Caco-2 (cell line): ENCODE results near the gene ADGRD1. TPM values are rescaled to one million over a fixed set of nuclear protein-coding genes. Genes with fewer than 3 reads are reported as not detected.

Source experiments
- BruUV-seq: library from RNA; stranded (reverse); fragments of 400-500 nt; replicated peaks from 2 replicates; lab custom pipeline; 2021; lab: Mats Ljungman, UMichigan
- CTCF ChIA-PET: fragments of 300-600 bp; sonication (Branson Sonifier 250); formaldehyde crosslinking; loops from one replicate; lab custom pipeline; 2022; ENCODE audit warnings: antibody characterized with exemption; lab: Charles Lee
- POLR2A ChIA-PET: fragments of 300-600 bp; sonication (Branson Sonifier 250); formaldehyde crosslinking; loops from one replicate; lab custom pipeline; 2022; ENCODE audit warnings: antibody characterized with exemption; lab: Charles Lee
- DNase-seq, 2 experiments: peaks; one replicate each; pipeline versions ENCODE4 v3.0.0 to v3.0.0-alpha.2; 2020 to 2022
- H3K27me3 ChIP-seq: replicated peaks from 2 replicates; pipeline ENCODE4 v1.6.0; 2011; ENCODE audit warnings: low read length; ENCODE audit not compliant: control insufficient read depth, insufficient read depth
- H3K36me3 ChIP-seq: 2 replicates; pipeline ENCODE4 v1.5.1; 2011; ENCODE audit warnings: low read length; ENCODE audit not compliant: control insufficient read depth, insufficient read depth
- H3K4me1 ChIP-seq: fragments of 250-450 bp; sonication (Bioruptor Pico); 2 replicates; pipeline ENCODE4 v1.5.1; 2020; ENCODE audit warnings: mild to moderate bottlenecking
- H3K4me3 ChIP-seq: 2 replicates; pipeline ENCODE4 v1.5.1; 2011; ENCODE audit warnings: low read depth, mild to moderate bottlenecking, control low read depth, low read length
- H3K9me3 ChIP-seq: fragments of 250-450 bp; sonication (Bioruptor Pico); 2 replicates; pipeline ENCODE4 v1.5.1; 2020; ENCODE audit warnings: mild to moderate bottlenecking, moderate library complexity
- H3K27ac Mint-ChIP-seq: one replicate; pipeline ENCODE4 v1.8.0; 2022; ENCODE audit warnings: mixed read lengths; ENCODE audit not compliant: unreplicated experiment
- H3K27me3 Mint-ChIP-seq: one replicate; pipeline ENCODE4 v1.8.0; 2022; ENCODE audit warnings: mixed read lengths; ENCODE audit not compliant: insufficient read depth, unreplicated experiment
- H3K36me3 Mint-ChIP-seq: one replicate; pipeline ENCODE4 v1.8.0; 2022; ENCODE audit warnings: mild to moderate bottlenecking, mixed read lengths; ENCODE audit not compliant: insufficient read depth, unreplicated experiment
- H3K4me1 Mint-ChIP-seq: one replicate; pipeline ENCODE4 v1.8.0; 2022; ENCODE audit warnings: low read depth, mixed read lengths; ENCODE audit not compliant: unreplicated experiment
- H3K4me3 Mint-ChIP-seq: one replicate; pipeline ENCODE4 v1.8.0; 2022; ENCODE audit warnings: mild to moderate bottlenecking, moderate library complexity, mixed read lengths; ENCODE audit not compliant: unreplicated experiment
- H3K9me3 Mint-ChIP-seq: one replicate; pipeline ENCODE4 v1.8.0; 2022; ENCODE audit warnings: mixed read lengths; ENCODE audit not compliant: unreplicated experiment
- CTCF ChIP-seq, 2 experiments: fragments of 200-600 bp in 1 of 2; IDR thresholded peaks; 1 replicate in 1 of 2; 2 replicates in 1 of 2; pipeline versions ENCODE4 v1.5.1 to v1.8.0; 2011 to 2022; ENCODE audit warnings: antibody characterized with exemption in 1 of 2, control low read depth in 1 of 2, inconsistent platforms in 1 of 2, low read depth in 1 of 2, low read length in 1 of 2, mild to moderate bottlenecking in 1 of 2, moderate library complexity in 1 of 2; ENCODE audit not compliant: insufficient read depth in 1 of 2, severe bottlenecking in 1 of 2, unreplicated experiment in 1 of 2
- intact Hi-C: fragments of 100-400 bp; cut with micrococcal nuclease; formaldehyde crosslinking; loops from one replicate; pipeline ENCODE4 v1.10.0; 2022; ENCODE audit not compliant: unreplicated experiment
- total RNA-seq: library from RNA; stranded (reverse); gene quantifications from 2 replicates; pipeline ENCODE4 v1.2.3, GENCODE V29; 2022

The ADGRD1 gene
- total RNA-seq, 1 experiment from 2014 or later: 3.6 TPM

- no peak for TF ChIP-seq CTCF (IDR thresholded peaks at IDR 0.05; ENCODE audit: insufficient read depth in 1 of 2, low read depth in 1 of 2, low read length in 1 of 2, severe bottlenecking in 1 of 2, unreplicated experiment in 1 of 2)
- Mint-ChIP-seq H3K4me1 (no peaks in the 10 kb centered on the region), H3K27me3 (peaks cover 15% of the 10 kb centered on the region), H3K9me3 (no peaks in the 10 kb centered on the region), H3K27ac (no peak overlapping the region), H3K4me3 (no peak overlapping the region), H3K36me3 (no peaks in the 10 kb centered on the region)
- BruUV-seq: no TSS peak
- intact Hi-C loops: no loop called here
- no peak for DNase-seq
- Histone ChIP-seq H3K4me1 (no peaks in the 10 kb centered on the region), H3K27me3 (no peaks in the 10 kb centered on the region), H3K4me3 (no peak overlapping the region), H3K9me3 (no peaks in the 10 kb centered on the region), H3K36me3 (no peaks in the 10 kb centered on the region)
- ChIA-PET CTCF (no interaction called here), POLR2A (no interaction called here)
These were observed 182.8 kb downstream of the ADGRD1 start for GRCh38 chr12:131136539-131136872.

GRCh38 chr12:131137009-131137835, 183.5 kb downstream of the ADGRD1 start:
- POLR2A ChIA-PET: no interaction called here
- Mint-ChIP-seq H3K27me3 (peaks cover 15% of the 10 kb centered on the region), H3K9me3 (no peaks in the 10 kb centered on the region), H3K4me3 (no peak overlapping the region), H3K27ac (no peak overlapping the region), H3K4me1 (no peaks in the 10 kb centered on the region), H3K36me3 (no peaks in the 10 kb centered on the region)
- H3K4me1 ChIP-seq: no peaks in the 10 kb centered on the region
- no peaks in the 10 kb centered on the region for H3K36me3 ChIP-seq
- no peaks in the 10 kb centered on the region for H3K27me3 ChIP-seq
- H3K4me3 ChIP-seq: no peak overlapping the region
- TF ChIP-seq CTCF (IDR thresholded peaks at IDR 0.05; ENCODE audit: insufficient read depth in 1 of 2, low read depth in 1 of 2, low read length in 1 of 2, severe bottlenecking in 1 of 2, unreplicated experiment in 1 of 2): no peak
- no peak for DNase-seq
- CTCF ChIA-PET: no interaction called here
- intact Hi-C loops: no loop called here
- H3K9me3 ChIP-seq: no peaks in the 10 kb centered on the region
- BruUV-seq: no TSS peak

GRCh38 chr12:131137836-131138637, 184.3 kb downstream of the ADGRD1 start:
- Histone ChIP-seq H3K4me1 (no peaks in the 10 kb centered on the region), H3K36me3 (no peaks in the 10 kb centered on the region), H3K4me3 (no peak overlapping the region), H3K9me3 (no peaks in the 10 kb centered on the region), H3K27me3 (no peaks in the 10 kb centered on the region)
- Mint-ChIP-seq H3K4me1 (no peaks in the 10 kb centered on the region), H3K4me3 (no peak overlapping the region), H3K27ac (no peak overlapping the region), H3K36me3 (no peaks in the 10 kb centered on the region), H3K9me3 (no peaks in the 10 kb centered on the region), H3K27me3 (peaks cover 15% of the 10 kb centered on the region)
- BruUV-seq: no TSS peak
- DNase-seq: no peak
- ChIA-PET POLR2A (no interaction called here), CTCF (no interaction called here)
- intact Hi-C loops: no loop called here
- no peak for TF ChIP-seq CTCF (IDR thresholded peaks at IDR 0.05; ENCODE audit: insufficient read depth in 1 of 2, low read depth in 1 of 2, low read length in 1 of 2, severe bottlenecking in 1 of 2, unreplicated experiment in 1 of 2)
